NB4 (cell line): ENCODE measurements around the gene CAMK2G.

Experiments
- CTCF ChIP-seq: IDR thresholded peaks from one replicate; pipeline ENCODE4 v1.5.1; 2012; ENCODE audit warnings: low read depth, low read length
- POLR2A ChIP-seq: IDR thresholded peaks from 2 replicates; pipeline ENCODE4 v1.6.1; 2011; ENCODE audit warnings: mild to moderate bottlenecking; ENCODE audit not compliant: insufficient read length; ENCODE audit errors: extremely low read depth

- TF ChIP-seq POLR2A, result no peak
- TF ChIP-seq CTCF, result no peak
These were observed 21.2 kb downstream of the CAMK2G start for GRCh38 chr10:73853196-73853595.
